SU-DHL-6 (cell line): ENCODE results near the gene AKR1B15.
"Not testable (repeated sequence)": the region's sequence is repeated elsewhere in the genome, so short reads cannot be mapped to it uniquely, and the experiment has no call there.

Experiments
- H2AFZ ChIP-seq: fragments of 200-600 bp; sonication (generic); 2 replicates; pipeline ENCODE4 v1.6.1; 2014; ENCODE audit warnings: low read depth, mild to moderate bottlenecking, moderate library complexity, mixed read lengths, antibody characterized with exemption, low read length; ENCODE audit not compliant: severe bottlenecking
- H3F3A ChIP-seq: fragments of 200-600 bp; shearing (Covaris generic); 2 replicates; pipeline ENCODE4 v1.6.0; 2016; ENCODE audit warnings: antibody characterized with exemption, mild to moderate bottlenecking; ENCODE audit not compliant: insufficient read depth
- H3K27ac ChIP-seq: fragments of 200-600 bp; sonication (generic); 2 replicates; pipeline ENCODE4 v1.5.1; 2016; ENCODE audit warnings: low read depth, mild to moderate bottlenecking, low read length, moderate library complexity, mixed read lengths
- H3K27me3 ChIP-seq: fragments of 200-600 bp; sonication (generic), shearing (Covaris generic); 2 replicates; pipeline ENCODE4 v1.6.0; 2014; ENCODE audit warnings: mild to moderate bottlenecking, low read length
- H3K36me3 ChIP-seq: fragments of 200-600 bp; sonication (generic); 2 replicates; pipeline ENCODE4 v1.6.1; 2014; ENCODE audit warnings: mild to moderate bottlenecking, low read length, mixed read lengths
- H3K4me2 ChIP-seq: fragments of 300-600, 200-600 bp; shearing (Covaris generic), sonication (generic); 2 replicates; pipeline ENCODE4 v1.6.0; 2014; ENCODE audit warnings: low read length, low read depth, mild to moderate bottlenecking; ENCODE audit not compliant: poor library complexity, severe bottlenecking
- H3K4me3 ChIP-seq: fragments of 200-600 bp; sonication (generic); 2 replicates; pipeline ENCODE4 v1.5.1; 2014; ENCODE audit warnings: antibody characterized with exemption, low read length, mild to moderate bottlenecking, mixed read lengths; ENCODE audit not compliant: insufficient read depth, poor library complexity, severe bottlenecking
- H3K79me2 ChIP-seq: fragments of 200-600 bp; sonication (generic); 2 replicates; pipeline ENCODE4 v1.6.1; 2014; ENCODE audit warnings: mild to moderate bottlenecking, low read length, moderate library complexity; ENCODE audit not compliant: insufficient read depth
- H3K9ac ChIP-seq: fragments of 200-600 bp; sonication (generic); 2 replicates; pipeline ENCODE4 v1.7.0; 2014; ENCODE audit warnings: mild to moderate bottlenecking, low read length
- H3K9me2 ChIP-seq: fragments of 200-600 bp; sonication (generic); replicated peaks from 2 replicates; pipeline ENCODE4 v1.6.1; 2014; ENCODE audit warnings: low read length; ENCODE audit not compliant: insufficient read depth
- H3K9me3 ChIP-seq: fragments of 200-600 bp; sonication (generic); 2 replicates; pipeline ENCODE4 v1.6.1; 2014; ENCODE audit warnings: low read length, mixed read lengths; ENCODE audit not compliant: insufficient read depth
- H4K20me1 ChIP-seq: fragments of 200-600 bp; sonication (generic); 2 replicates; pipeline ENCODE4 v1.6.1; 2014; ENCODE audit warnings: low read depth, mild to moderate bottlenecking, antibody characterized with exemption, low read length, moderate library complexity, mixed read lengths
- EZH2phosphoT487 ChIP-seq: fragments of 200-600 bp; sonication (generic), shearing (Covaris generic); conservative IDR thresholded peaks from 2 replicates; pipeline ENCODE4 v1.6.1; 2018; ENCODE audit warnings: mild to moderate bottlenecking, antibody characterized with exemption, low read length, moderate library complexity, mixed read lengths
- TF ChIP-seq, protein P1 (sequence below): fragments of 200-600 bp; sonication (generic); IDR thresholded peaks from one replicate; pipeline ENCODE4 v1.5.1; 2017; ENCODE audit warnings: antibody characterized with exemption, mild to moderate bottlenecking, low read length, moderate library complexity; ENCODE audit not compliant: insufficient read depth, poor library complexity, severe bottlenecking

AKR1B15 gene

DNA sequence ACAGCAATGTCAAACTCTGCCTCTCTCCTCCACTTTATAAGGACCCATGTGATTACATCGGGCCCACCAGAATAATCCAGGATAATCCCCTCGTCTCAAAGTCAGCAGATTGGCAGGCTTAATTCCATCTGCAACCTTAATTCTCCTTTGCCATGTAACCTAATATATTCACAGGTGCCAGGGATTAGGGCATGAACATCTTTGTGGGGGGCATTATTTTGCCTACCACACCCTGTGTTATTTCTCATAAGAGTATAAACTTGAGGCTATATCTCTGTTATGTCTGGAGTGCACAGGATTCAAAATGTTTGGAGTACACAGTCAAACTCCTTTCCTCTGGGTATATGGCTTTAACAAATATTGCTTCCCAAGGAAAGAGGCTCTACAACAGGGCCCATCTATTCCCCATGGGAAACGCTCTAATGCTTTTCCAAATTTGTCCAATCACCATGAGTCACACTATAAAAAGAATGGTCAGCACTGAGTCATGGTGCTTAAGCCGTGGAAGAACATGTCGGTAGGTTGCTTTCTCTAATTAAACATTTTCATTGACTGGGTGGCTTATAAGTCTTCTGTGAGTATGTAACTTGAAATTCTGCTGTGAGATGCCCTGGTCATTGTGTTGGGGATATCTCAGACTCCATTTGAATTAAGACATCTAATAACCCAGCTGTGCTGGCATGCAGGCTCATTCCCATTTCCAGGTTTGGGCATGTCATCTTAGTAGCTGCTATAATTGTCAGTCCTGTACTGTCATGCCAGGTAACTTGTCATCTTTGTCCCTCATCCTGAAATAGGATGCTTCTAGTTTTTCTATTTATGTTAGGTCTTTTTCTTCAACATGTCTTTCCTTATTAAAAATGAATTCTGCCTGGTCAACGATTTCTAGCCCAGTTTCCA is 33.1 kb upstream of the AKR1B15 start:
- Histone ChIP-seq H3K4me2 (no peak overlapping the region), H3K9me2 (no peaks in the 10 kb centered on the region), H3K27ac (no peak overlapping the region), H3K27me3 (no peaks in the 10 kb centered on the region), H2AFZ (no peak overlapping the region), H3K4me3 (no peak overlapping the region), H3K79me2 (no peaks in the 10 kb centered on the region), H3F3A (no peaks in the 10 kb centered on the region), H3K9me3 (no peaks in the 10 kb centered on the region), H3K36me3 (no peaks in the 10 kb centered on the region), H3K9ac (no peak overlapping the region), H4K20me1 (no peaks in the 10 kb centered on the region)
- TF ChIP-seq, protein P1, sequence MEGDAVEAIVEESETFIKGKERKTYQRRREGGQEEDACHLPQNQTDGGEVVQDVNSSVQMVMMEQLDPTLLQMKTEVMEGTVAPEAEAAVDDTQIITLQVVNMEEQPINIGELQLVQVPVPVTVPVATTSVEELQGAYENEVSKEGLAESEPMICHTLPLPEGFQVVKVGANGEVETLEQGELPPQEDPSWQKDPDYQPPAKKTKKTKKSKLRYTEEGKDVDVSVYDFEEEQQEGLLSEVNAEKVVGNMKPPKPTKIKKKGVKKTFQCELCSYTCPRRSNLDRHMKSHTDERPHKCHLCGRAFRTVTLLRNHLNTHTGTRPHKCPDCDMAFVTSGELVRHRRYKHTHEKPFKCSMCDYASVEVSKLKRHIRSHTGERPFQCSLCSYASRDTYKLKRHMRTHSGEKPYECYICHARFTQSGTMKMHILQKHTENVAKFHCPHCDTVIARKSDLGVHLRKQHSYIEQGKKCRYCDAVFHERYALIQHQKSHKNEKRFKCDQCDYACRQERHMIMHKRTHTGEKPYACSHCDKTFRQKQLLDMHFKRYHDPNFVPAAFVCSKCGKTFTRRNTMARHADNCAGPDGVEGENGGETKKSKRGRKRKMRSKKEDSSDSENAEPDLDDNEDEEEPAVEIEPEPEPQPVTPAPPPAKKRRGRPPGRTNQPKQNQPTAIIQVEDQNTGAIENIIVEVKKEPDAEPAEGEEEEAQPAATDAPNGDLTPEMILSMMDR, result no peak
- TF ChIP-seq EZH2phosphoT487, result no peak

DNA sequence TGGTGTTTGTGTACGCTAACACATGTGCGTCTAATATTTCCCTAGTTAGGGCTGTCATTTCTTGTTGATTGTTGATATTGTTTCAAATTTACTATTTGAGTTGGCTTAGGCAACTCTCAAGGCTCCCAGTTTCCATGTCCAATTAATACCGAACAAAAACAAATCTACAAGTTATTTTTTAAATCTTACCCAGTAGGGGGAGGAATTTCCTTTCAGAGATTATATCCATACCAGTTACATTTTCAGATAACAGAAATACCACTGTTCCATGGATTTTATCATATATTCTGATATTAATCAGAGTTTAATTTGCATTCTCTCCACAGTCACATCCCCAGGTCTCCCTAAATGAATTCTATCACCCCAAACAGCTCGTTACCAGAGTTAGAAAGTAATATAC is 28.8 kb upstream of the AKR1B15 start:
- Histone ChIP-seq H3K79me2 (no peaks in the 10 kb centered on the region), H3K27ac (no peak overlapping the region), H3F3A (no peaks in the 10 kb centered on the region), H2AFZ (no peak overlapping the region), H3K4me3 (no peak overlapping the region), H3K36me3 (no peaks in the 10 kb centered on the region), H4K20me1 (no peaks in the 10 kb centered on the region), H3K4me2 (no peak overlapping the region), H3K9me3 (no peaks in the 10 kb centered on the region), H3K9ac (no peak overlapping the region), H3K27me3 (no peaks in the 10 kb centered on the region), H3K9me2 (no peaks in the 10 kb centered on the region)
- TF ChIP-seq, protein P1, result no peak
- no peak for TF ChIP-seq EZH2phosphoT487

DNA sequence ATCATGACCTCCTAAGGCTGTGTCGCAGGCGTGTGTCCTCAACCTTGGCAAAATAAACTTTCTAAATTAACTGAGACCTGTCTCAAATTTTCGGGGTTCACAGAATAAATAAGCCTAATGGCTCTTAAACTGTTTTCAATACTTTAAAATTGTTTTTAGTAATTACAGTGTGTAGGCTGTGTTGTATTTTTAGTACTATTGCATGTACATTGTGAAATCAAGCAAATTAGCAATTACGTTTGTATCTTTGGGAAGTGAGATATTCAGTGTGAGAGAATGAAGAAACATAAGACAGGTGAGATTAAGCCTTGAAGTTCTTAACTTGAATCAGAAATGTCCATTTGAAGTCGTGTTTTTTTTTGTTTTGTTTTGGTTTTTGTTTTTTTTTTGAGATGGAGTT is 26.3 kb upstream of the AKR1B15 start:
- Histone ChIP-seq H3K4me2 (no peak overlapping the region), H3F3A (no peaks in the 10 kb centered on the region), H4K20me1 (no peaks in the 10 kb centered on the region), H2AFZ (no peak overlapping the region), H3K9me2 (no peaks in the 10 kb centered on the region), H3K79me2 (no peaks in the 10 kb centered on the region), H3K9ac (no peak overlapping the region), H3K4me3 (no peak overlapping the region), H3K27ac (no peak overlapping the region), H3K9me3 (no peaks in the 10 kb centered on the region), H3K27me3 (no peaks in the 10 kb centered on the region), H3K36me3 (no peaks in the 10 kb centered on the region)
- TF ChIP-seq, protein P1, result no peak
- no peak for TF ChIP-seq EZH2phosphoT487

DNA sequence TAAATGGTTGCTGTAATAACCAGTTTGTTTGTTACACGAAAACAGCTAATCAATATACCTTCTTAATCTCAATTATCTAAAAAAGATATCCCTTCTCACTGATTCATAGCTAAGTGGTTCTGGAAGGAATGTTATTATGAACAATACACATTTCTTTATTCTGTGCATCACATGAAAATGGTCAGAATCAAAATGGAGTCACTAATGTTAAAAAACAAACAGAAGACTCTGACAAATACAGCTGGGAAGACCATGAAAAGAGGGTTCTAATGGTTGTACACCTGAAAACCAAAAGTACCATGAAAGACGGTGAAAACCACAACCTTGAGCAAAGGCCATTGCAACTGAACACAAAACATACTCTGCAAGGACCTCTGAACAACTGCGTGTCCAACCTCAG is 23.5 kb upstream of the AKR1B15 start:
- H3F3A ChIP-seq, H3K79me2 ChIP-seq, H3K27ac ChIP-seq, H3K36me3 ChIP-seq, H3K9me2 ChIP-seq, H3K9ac ChIP-seq, H2AFZ ChIP-seq, H4K20me1 ChIP-seq, H3K27me3 ChIP-seq, H3K4me2 ChIP-seq, H3K9me3 ChIP-seq, H3K4me3 ChIP-seq: not testable (repeated sequence)

DNA sequence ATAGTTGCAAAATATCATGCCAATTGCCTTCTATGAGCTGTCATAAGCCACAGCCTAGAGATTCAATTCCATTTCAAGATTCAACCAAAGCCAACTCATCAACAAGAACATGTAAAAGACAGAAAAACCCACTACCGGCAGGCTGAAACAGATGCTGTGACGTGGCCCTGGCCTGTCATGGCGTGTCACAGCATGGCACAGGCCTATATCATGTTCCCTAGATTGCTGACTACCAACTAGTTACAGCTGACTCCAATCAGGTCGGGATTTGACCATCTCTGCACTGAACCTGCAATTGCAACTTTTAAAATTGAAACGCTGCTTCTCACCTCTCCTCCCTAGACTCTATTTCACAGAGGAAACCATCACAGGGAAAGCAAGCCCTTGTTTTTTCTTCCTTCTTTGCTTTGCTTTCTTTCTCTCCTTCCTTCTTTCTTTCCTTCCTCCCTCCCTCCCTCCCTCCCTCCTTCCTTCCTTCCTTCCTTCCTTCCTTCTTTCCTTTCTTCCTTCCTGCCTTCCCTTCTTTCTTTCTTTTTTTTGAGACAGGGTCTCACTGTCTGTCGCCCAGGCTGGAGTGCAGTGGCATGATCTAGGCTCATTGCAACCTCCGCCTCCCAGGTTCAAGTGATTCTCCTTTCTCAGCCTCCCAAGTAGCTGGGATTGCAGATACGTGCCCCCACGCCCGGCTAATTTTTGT is 22.2 kb upstream of the AKR1B15 start:
- not testable (repeated sequence) for H4K20me1 ChIP-seq, H3K9me2 ChIP-seq, H3K4me2 ChIP-seq, H3K36me3 ChIP-seq, H3K79me2 ChIP-seq, H3F3A ChIP-seq, H3K4me3 ChIP-seq, H3K27me3 ChIP-seq, H3K9ac ChIP-seq, H2AFZ ChIP-seq, H3K9me3 ChIP-seq, H3K27ac ChIP-seq
